Astrocyte of the spinal cord (primary cell): ENCODE results near the gene PFKL.

ENCODE experiments used
- DNase-seq: peaks from one replicate; pipeline ENCODE4 v3.0.0; 2011; ENCODE audit warnings: low read depth, low spot score
- H3K4me3 ChIP-seq: 2 replicates; pipeline ENCODE4 v1.5.1; 2011; ENCODE audit warnings: low read depth, mild to moderate bottlenecking, low read length, moderate library complexity
- CTCF ChIP-seq: IDR thresholded peaks from 2 replicates; pipeline ENCODE4 v1.5.1; 2012; ENCODE audit warnings: low read depth, mild to moderate bottlenecking, low read length, inconsistent platforms
- in situ Hi-C: cut with HindIII; loops from 2 replicates; pipeline ENCODE4 v1.10.0; 2017; ENCODE audit warnings: low sequenced_read_pairs

PFKL gene

GRCh38 chr21:44351535-44352252, 51.8 kb downstream of the PFKL start:
- no peak for DNase-seq
- in situ Hi-C loops: no loop called here
- H3K4me3 ChIP-seq: no peak overlapping the region
- TF ChIP-seq CTCF: no peak

GRCh38 chr21:44352253-44352860, 52.5 kb downstream of the PFKL start:
- H3K4me3 ChIP-seq: no peak overlapping the region
- no peak for DNase-seq
- TF ChIP-seq CTCF: no peak
- in situ Hi-C loops: no loop called here

GRCh38 chr21:44353191-44353970, 53.5 kb downstream of the PFKL start, which contains the start of gene TRPM2:
TSS of gene TRPM2 (plus strand) at chr21:44353621. CDS start at chr21:44353701, 80 bp downstream.
- no peak within 1 kb of the TSS for H3K4me3 ChIP-seq
- TF ChIP-seq CTCF: no peak
- in situ Hi-C loops: no loop called here
- no peak for DNase-seq

- DNase-seq: no peak
- TF ChIP-seq CTCF: no peak
- H3K4me3 ChIP-seq: no peak overlapping the region
- in situ Hi-C loops: no loop called here
These were observed 54.1 kb downstream of the PFKL start for GRCh38 chr21:44354001-44354405.

- no peak for TF ChIP-seq CTCF
- in situ Hi-C loops: no loop called here
- no peak for DNase-seq
- H3K4me3 ChIP-seq: no peak overlapping the region
These were observed 55.2 kb downstream of the PFKL start for GRCh38 chr21:44354775-44355771.

- no peak for TF ChIP-seq CTCF
- H3K4me3 ChIP-seq: no peak overlapping the region
- in situ Hi-C loops: no loop called here
- DNase-seq: no peak
These were observed 56.3 kb downstream of the PFKL start for GRCh38 chr21:44356160-44356559.
